GM23248 (cell line): ENCODE measurements around the gene P3H1.

Experiments
- EZH2 ChIP-seq: fragments of 200-600 bp; sonication (generic); IDR thresholded peaks from 2 replicates; pipeline ENCODE4 v1.6.1; 2018; ENCODE audit warnings: antibody characterized with exemption, mild to moderate bottlenecking; ENCODE audit not compliant: insufficient read depth, poor library complexity, severe bottlenecking
- EZH2phosphoT487 ChIP-seq: fragments of 200-600 bp; sonication (generic); IDR thresholded peaks from 2 replicates; pipeline ENCODE4 v1.6.1; 2018; ENCODE audit warnings: antibody characterized with exemption, moderate library complexity, mild to moderate bottlenecking, low read depth; ENCODE audit not compliant: insufficient read depth

DNA sequence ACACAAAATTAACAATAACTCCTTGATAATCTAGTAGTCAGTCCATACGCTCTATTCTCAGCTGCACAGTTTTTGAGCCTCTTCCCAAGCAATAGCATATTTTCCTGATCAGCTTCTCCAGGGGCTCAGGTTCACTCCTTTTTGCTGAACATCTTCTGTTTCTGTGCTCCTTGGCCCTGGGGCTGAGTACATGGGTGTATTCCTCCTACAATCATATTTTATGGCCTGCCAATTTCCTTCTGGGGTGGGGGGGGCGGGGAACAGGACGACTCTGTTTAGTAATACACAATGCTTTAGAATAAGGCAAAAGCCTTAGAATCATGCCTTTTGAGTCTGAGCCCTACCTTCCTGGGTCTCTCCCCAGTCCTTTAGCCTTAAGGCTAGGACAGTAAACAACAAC is 35.2 kb downstream of the P3H1 start:
- TF ChIP-seq EZH2phosphoT487 (no peak), EZH2 (no peak)
